K562 (cell line): Measurements from ENCODE around the gene ULK2. TPM values are rescaled to one million over a fixed set of nuclear protein-coding genes. Genes with fewer than 3 reads are reported as not detected.

ENCODE experiments used
- ATAC-seq: fragments of 200-7000 bp; cut with Tn5 transposase; 3 replicates; pipeline ENCODE4 v1.9.1; 2020; ENCODE audit warnings: moderate library complexity
- BruUV-seq: library from RNA; stranded (reverse); fragments of 400-500 nt; replicated peaks from 2 replicates; lab custom pipeline; 2021; lab: Mats Ljungman, UMichigan
- CTCF ChIA-PET: fragments of 300-600 bp; formaldehyde crosslinking; extraction: SDS; loops from one replicate; lab custom pipeline; 2021; ENCODE audit warnings: low intra/inter-chr PET ratio; lab: Yijun Ruan, JAX
- POLR2A ChIA-PET: fragments of 300-600, 350-650 bp; sonication (Branson Sonifier 250); formaldehyde crosslinking; extraction: SDS; loops from one replicate; lab custom pipeline; 2021; ENCODE audit warnings: antibody characterized with exemption, inconsistent platforms; lab: Yijun Ruan, JAX
- DNase-seq, 4 experiments: peaks; one replicate each; pipeline versions ENCODE4 v3.0.0 to v3.0.0-alpha.2; 2011 to 2018; ENCODE audit warnings: low spot score in 3 of 4, mixed read lengths in 3 of 4; ENCODE audit errors: extremely low read depth in 1 of 4
- FAIRE-seq: peaks from 2 replicates; lab custom pipeline; 2011; peaks lifted over from hg19 to GRCh38; lab: Jason Lieb, UNC
- H2AFZ ChIP-seq: 2 replicates; pipeline ENCODE4 v1.6.0; 2011; ENCODE audit warnings: low read depth, low read length, control low read depth, inconsistent platforms
- H3K27ac ChIP-seq: fragments of 200-600 bp; 3 replicates; pipeline ENCODE4 v1.8.0; 2011; ENCODE audit warnings: low read depth, mild to moderate bottlenecking, control low read depth, inconsistent platforms, low read length, moderate library complexity, mixed read lengths; ENCODE audit errors: extremely low read depth
- H3K27me3 ChIP-seq, 2 experiments: fragments of 300-600 bp in 1 of 2; 2 replicates in 1 of 2; 3 replicates in 1 of 2; pipeline versions ENCODE4 v1.6.0 to v1.8.0; 2011; ENCODE audit warnings: inconsistent platforms in 2 of 2, low read length in 2 of 2, mild to moderate bottlenecking in 1 of 2, mixed read lengths in 1 of 2, moderate library complexity in 1 of 2; ENCODE audit not compliant: control insufficient read depth in 2 of 2, insufficient read depth in 2 of 2
- H3K36me3 ChIP-seq: fragments of 300-600 bp; 3 replicates; pipeline ENCODE4 v1.8.0; 2011; ENCODE audit warnings: mild to moderate bottlenecking, low read length, inconsistent platforms; ENCODE audit not compliant: control insufficient read depth, insufficient read depth
- H3K4me1 ChIP-seq, 2 experiments: fragments of 200-600 bp in 1 of 2; replicated peaks in 1 of 2; 2 replicates in 1 of 2; 3 replicates in 1 of 2; pipeline versions ENCODE4 v1.5.1 to v1.8.0; 2011; ENCODE audit warnings: inconsistent platforms in 2 of 2, low read length in 2 of 2, mild to moderate bottlenecking in 1 of 2, mixed read lengths in 1 of 2, moderate library complexity in 1 of 2; ENCODE audit not compliant: control insufficient read depth in 2 of 2, insufficient read depth in 2 of 2
- H3K4me2 ChIP-seq: 2 replicates; pipeline ENCODE4 v1.6.1; 2011; ENCODE audit warnings: low read length, control low read depth, inconsistent platforms, mixed read lengths; ENCODE audit not compliant: insufficient read depth
- H3K4me3 ChIP-seq: fragments of 200-600 bp; sonication (generic), shearing (Covaris generic); 2 replicates; pipeline ENCODE4 v1.5.1; 2016; ENCODE audit warnings: control low read depth, inconsistent platforms
- H3K79me2 ChIP-seq: fragments of 200-600 bp; 3 replicates; pipeline ENCODE4 v1.8.0; 2011; ENCODE audit warnings: low read length, inconsistent platforms; ENCODE audit not compliant: control insufficient read depth, insufficient read depth
- H3K9ac ChIP-seq, 2 experiments: 2 replicates each; pipeline versions ENCODE4 v1.6.0 to v1.6.1; 2011; ENCODE audit warnings: low read depth in 2 of 2, low read length in 2 of 2, control low read depth in 1 of 2, inconsistent platforms in 1 of 2, mild to moderate bottlenecking in 1 of 2, mixed read lengths in 1 of 2; ENCODE audit not compliant: insufficient read depth in 1 of 2
- H3K9me1 ChIP-seq: one replicate; pipeline ENCODE4 v1.6.0; 2011; ENCODE audit warnings: inconsistent platforms, mild to moderate bottlenecking, low read length, moderate library complexity; ENCODE audit not compliant: control insufficient read depth, insufficient read depth
- H3K9me3 ChIP-seq: replicated peaks from 2 replicates; pipeline ENCODE4 v1.5.1; 2011; ENCODE audit warnings: low read depth, low read length, inconsistent platforms; ENCODE audit not compliant: control insufficient read depth, insufficient read depth
- H4K20me1 ChIP-seq: replicated peaks from 2 replicates; pipeline ENCODE4 v1.6.1; 2011; ENCODE audit warnings: low read length, inconsistent platforms, mixed read lengths; ENCODE audit not compliant: control insufficient read depth, insufficient read depth
- HOXB6 ChIP-seq: fragments of 250-450 bp; sonication (Bioruptor Pico); IDR thresholded peaks from 2 replicates; pipeline ENCODE4 v1.5.1; 2022; ENCODE audit warnings: mild to moderate bottlenecking, borderline replicate concordance
- PURB ChIP-seq: sonication (generic); formaldehyde crosslinking; IDR thresholded peaks from 2 replicates; pipeline ENCODE4 v1.9.0; 2021; ENCODE audit warnings: low read depth, mild to moderate bottlenecking, missing genetic modification reagents
- XRCC4 ChIP-seq: IDR thresholded peaks from one replicate; pipeline ENCODE4 v1.6.1; 2011; ENCODE audit not compliant: insufficient read depth, insufficient read length; ENCODE audit errors: extremely low read depth
- WGBS: fragments of 100-300 bp; shearing (Covaris generic); methylation state at CpG from one replicate; pipeline ENCODE4 v1.1.6; 2016; ENCODE audit warnings: low coverage, mixed read lengths; ENCODE audit not compliant: insufficient coverage; ENCODE audit errors: missing lambda C conversion rate; 5-methylcytosine and 5-hydroxymethylcytosine counted together
- in situ Hi-C: fragments of 300-500 bp; cut with MboI; formaldehyde crosslinking; loops from 4 replicates; pipeline ENCODE4 v1.15.0; 2018; ENCODE audit warnings: inconsistent platforms, mixed read lengths
- intact Hi-C: fragments of 100-400 bp; cut with micrococcal nuclease; formaldehyde crosslinking; loops from 2 replicates; pipeline ENCODE4 v1.14.2; 2022
- polyA plus RNA-seq, 8 experiments: library from polyadenylated mRNA; depleted of rRNA in 4 of 8; stranded (reverse) in 5 of 8; unstranded in 3 of 8; fragments of >200 nt; fragmentation: Nextera tagmentation in 2 of 8; fragmentation: Illumina TruSeq in 1 of 8; extraction: Ambion mirVana in 2 of 8; extraction: Trizol in 1 of 8; gene quantifications; 2 replicates each; pipeline versions ENCODE4 v1.2.1 to v1.2.3, GENCODE V29; 2011 to 2014; ENCODE audit warnings: inconsistent platforms in 1 of 8, missing spikeins in 1 of 8
- total RNA-seq, 7 experiments: library from RNA; depleted of rRNA in 6 of 7; stranded (reverse); fragments of >200 nt in 6 of 7; fragmentation: Illumina TruSeq in 2 of 7; extraction: Trizol in 2 of 7; gene quantifications; 2 replicates each; pipeline versions ENCODE4 v1.2.1 to v1.2.3, GENCODE V29; 2011 to 2021; ENCODE audit warnings: low replicate concordance in 1 of 7
- TF ChIP-seq, protein P1 (sequence below): fragments of 250-450 bp; sonication (Bioruptor Pico); IDR thresholded peaks from 2 replicates; pipeline ENCODE4 v1.5.0; 2021; ENCODE audit warnings: mild to moderate bottlenecking, borderline replicate concordance

The ULK2 gene
- total and polyA plus RNA-seq, 9 of the 15 experiments (the other 6 are each of a cell fraction or from before 2014, with no cell fraction given): 0.01 to 0.18 (median 0.07) TPM; not detected in 5

DNA sequence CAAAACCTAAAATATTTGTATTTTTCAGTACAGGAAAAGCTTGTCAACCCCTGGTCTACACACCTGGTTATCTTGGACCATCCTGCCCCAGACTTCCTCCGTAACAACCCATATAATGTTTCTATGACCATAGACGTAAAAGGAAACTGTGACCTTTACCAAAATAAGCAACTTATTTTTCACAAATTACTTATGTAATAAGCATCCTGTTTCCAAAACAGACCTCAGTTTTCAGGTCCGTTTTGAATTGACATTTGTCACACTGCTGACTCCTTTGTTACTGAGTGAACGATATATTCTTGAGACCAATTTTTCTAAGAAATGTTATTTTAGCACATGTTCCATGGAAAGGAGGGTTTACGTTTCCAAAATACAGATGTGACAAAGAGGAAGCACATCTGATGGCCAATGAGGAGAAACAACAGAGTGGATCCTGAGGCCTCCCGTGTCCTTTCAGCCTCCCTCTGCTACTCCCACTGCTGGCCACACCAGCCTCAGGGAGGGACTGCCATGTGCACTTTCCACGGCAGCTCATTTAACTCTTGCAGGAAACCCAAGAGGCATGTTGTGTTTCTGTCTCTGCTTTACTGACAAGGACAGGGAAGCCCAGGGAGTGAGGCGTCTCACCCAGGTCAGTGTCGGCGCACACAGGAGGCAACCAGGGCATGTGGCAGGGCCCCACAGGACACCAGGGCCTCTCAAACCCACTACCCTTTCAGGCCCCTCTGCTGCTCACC is 99.5 kb downstream of the ULK2 start:
- DNase-seq (no peak), FAIRE-seq (no peak), ATAC-seq (no peak)
- Histone ChIP-seq H3K9ac (no peak overlapping the region), H3K9me1 (no peaks in the 10 kb centered on the region), H3K4me2 (no peak overlapping the region), H3K4me1 (no peaks in the 10 kb centered on the region), H2AFZ (no peak overlapping the region), H4K20me1 (no peaks in the 10 kb centered on the region), H3K4me3 (no peak overlapping the region), H3K9me3 (no peaks in the 10 kb centered on the region), H3K79me2 (no peaks in the 10 kb centered on the region), H3K27ac (no peak overlapping the region), H3K36me3 (no peaks in the 10 kb centered on the region), H3K27me3 (peaks cover 0 to 7% of the 10 kb centered on the region in 2 experiments; a peak in 1 of 5 replicates)
- ChIA-PET POLR2A (no interaction called here), CTCF (no interaction called here)
- in situ Hi-C loops (loop anchor here (10.0 kb wide), 1 partner anchor 403 kb away; the partner anchor contains the start of gene B9D1), intact Hi-C loops (no loop called here)
- no TSS peak for BruUV-seq
- no peak for TF ChIP-seq XRCC4
- no peak for TF ChIP-seq PURB (CRISPR knock-in tag)
- TF ChIP-seq, protein P1, sequence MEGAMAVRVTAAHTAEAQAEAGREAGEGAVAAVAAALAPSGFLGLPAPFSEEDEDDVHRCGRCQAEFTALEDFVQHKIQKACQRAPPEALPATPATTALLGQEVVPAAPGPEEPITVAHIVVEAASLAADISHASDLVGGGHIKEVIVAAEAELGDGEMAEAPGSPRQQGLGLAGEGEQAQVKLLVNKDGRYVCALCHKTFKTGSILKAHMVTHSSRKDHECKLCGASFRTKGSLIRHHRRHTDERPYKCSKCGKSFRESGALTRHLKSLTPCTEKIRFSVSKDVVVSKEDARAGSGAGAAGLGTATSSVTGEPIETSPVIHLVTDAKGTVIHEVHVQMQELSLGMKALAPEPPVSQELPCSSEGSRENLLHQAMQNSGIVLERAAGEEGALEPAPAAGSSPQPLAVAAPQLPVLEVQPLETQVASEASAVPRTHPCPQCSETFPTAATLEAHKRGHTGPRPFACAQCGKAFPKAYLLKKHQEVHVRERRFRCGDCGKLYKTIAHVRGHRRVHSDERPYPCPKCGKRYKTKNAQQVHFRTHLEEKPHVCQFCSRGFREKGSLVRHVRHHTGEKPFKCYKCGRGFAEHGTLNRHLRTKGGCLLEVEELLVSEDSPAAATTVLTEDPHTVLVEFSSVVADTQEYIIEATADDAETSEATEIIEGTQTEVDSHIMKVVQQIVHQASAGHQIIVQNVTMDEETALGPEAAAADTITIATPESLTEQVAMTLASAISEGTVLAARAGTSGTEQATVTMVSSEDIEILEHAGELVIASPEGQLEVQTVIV (CRISPR knock-in tag): no peak
- TF ChIP-seq HOXB6 (CRISPR knock-in tag): no peak
- WGBS: 0% methylated on average over 7 of the region's 10 CpGs
